Measurements from ENCODE around the gene MT1H.
"Not testable (repeated sequence)": the region's sequence is repeated elsewhere in the genome, so short reads cannot be mapped to it uniquely, and the experiment has no call there.

The MT1H gene

GRCh38 chr16:56669005-56669839, at the start of gene MT1H:
MT1H (plus strand) TSS chr16:56669814; CDS start chr16:56669885, 71 bp downstream.
- DNase-seq = no peak

- DNase-seq = no peak
Measured at GRCh38 chr16:56620339-56620897, 49.2 kb upstream of the MT1H start.

GRCh38 chr16:56621665-56622445, 47.8 kb upstream of the MT1H start:
- DNase-seq = not testable (repeated sequence)

GRCh38 chr16:56623184-56623583, 46.4 kb upstream of the MT1H start:
- DNase-seq = not testable (repeated sequence)

GRCh38 chr16:56623637-56624036, 46.0 kb upstream of the MT1H start:
- no peak for DNase-seq

- DNase-seq = no peak
Measured at GRCh38 chr16:56625140-56625942, 44.3 kb upstream of the MT1H start, which contains the start of gene MT1E. MT1E (plus strand) TSS chr16:56625781; CDS start chr16:56625852, 71 bp downstream.

GRCh38 chr16:56625943-56626654, 43.5 kb upstream of the MT1H start:
- no peak for DNase-seq

- DNase-seq = no peak
Measured at GRCh38 chr16:56626685-56627084, 42.9 kb upstream of the MT1H start.

GRCh38 chr16:56628486-56629350, 40.9 kb upstream of the MT1H start:
- DNase-seq = no peak

GRCh38 chr16:56629531-56629930, 40.1 kb upstream of the MT1H start:
- no peak for DNase-seq

- no peak for DNase-seq
Measured at GRCh38 chr16:56630134-56630533, 39.5 kb upstream of the MT1H start.

- DNase-seq = no peak
Measured at GRCh38 chr16:56631197-56631596, 38.4 kb upstream of the MT1H start.

- DNase-seq = no peak
Measured at GRCh38 chr16:56631832-56632155, 37.8 kb upstream of the MT1H start.

GRCh38 chr16:56632156-56632847, 37.3 kb upstream of the MT1H start, which contains the start of gene MT1M:
MT1M (plus strand) TSS chr16:56632659; CDS start chr16:56632732, 73 bp downstream.
- DNase-seq = no peak

GRCh38 chr16:56632848-56633365, 36.7 kb upstream of the MT1H start:
- DNase-seq = no peak

GRCh38 chr16:56633535-56633934, 36.1 kb upstream of the MT1H start:
- no peak for DNase-seq

- DNase-seq = no peak
Measured at GRCh38 chr16:56634715-56635440, 34.7 kb upstream of the MT1H start.

GRCh38 chr16:56635441-56635967, 34.1 kb upstream of the MT1H start:
- DNase-seq = no peak
